Adrenal gland (tissue), 5 donors: ENCODE data around the gene FIP1L1.

Experiments
- POLR2A ChIP-seq, 2 donors: fragments of 450-650 bp; IDR thresholded peaks; one replicate each; pipeline ENCODE4 v1.6.1; 2017; ENCODE audit warnings: antibody characterized with exemption in 2 of 2, mild to moderate bottlenecking in 2 of 2, moderate library complexity in 1 of 2
- TF ChIP-seq, protein P1 (sequence below), 6 experiments: fragments of 450-650 bp in 4 of 6; fragments of 200-600 bp in 2 of 6; sonication (generic) in 1 of 6; IDR thresholded peaks; 1 replicate in 5 of 6; 2 replicates in 1 of 6; pipeline versions ENCODE4 v1.5.1 to v1.8.0; 2016 to 2021; ENCODE audit warnings: antibody characterized with exemption in 6 of 6, mild to moderate bottlenecking in 2 of 6, moderate library complexity in 1 of 6
- donor health status: DM: no; HTN: no; CAD: no.

DNA sequence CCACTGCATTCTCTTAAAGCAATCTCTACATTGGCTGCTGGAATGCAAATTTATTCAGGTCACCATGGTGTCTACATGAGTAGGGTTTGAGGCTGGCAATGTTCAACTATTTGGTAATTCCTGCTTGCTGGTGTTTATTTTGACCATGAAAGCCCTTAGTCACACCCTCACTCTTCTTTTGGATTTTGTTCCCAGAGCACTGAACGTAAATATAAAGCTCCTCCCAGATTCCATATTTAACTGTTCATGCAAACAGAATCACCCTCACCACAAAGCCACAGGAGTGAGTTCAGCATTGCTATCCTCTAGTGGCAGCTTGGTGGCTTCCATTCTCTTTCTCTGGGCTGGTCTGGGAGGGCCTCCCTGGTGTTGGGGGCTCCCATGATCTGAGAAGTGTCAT lies 131.0 kb downstream of the FIP1L1 start:
- TF ChIP-seq, protein P1, sequence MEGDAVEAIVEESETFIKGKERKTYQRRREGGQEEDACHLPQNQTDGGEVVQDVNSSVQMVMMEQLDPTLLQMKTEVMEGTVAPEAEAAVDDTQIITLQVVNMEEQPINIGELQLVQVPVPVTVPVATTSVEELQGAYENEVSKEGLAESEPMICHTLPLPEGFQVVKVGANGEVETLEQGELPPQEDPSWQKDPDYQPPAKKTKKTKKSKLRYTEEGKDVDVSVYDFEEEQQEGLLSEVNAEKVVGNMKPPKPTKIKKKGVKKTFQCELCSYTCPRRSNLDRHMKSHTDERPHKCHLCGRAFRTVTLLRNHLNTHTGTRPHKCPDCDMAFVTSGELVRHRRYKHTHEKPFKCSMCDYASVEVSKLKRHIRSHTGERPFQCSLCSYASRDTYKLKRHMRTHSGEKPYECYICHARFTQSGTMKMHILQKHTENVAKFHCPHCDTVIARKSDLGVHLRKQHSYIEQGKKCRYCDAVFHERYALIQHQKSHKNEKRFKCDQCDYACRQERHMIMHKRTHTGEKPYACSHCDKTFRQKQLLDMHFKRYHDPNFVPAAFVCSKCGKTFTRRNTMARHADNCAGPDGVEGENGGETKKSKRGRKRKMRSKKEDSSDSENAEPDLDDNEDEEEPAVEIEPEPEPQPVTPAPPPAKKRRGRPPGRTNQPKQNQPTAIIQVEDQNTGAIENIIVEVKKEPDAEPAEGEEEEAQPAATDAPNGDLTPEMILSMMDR (IDR thresholded peaks at IDR 0.05): no peak
- TF ChIP-seq POLR2A (IDR thresholded peaks at IDR 0.05): no peak
